ENCODE data around the gene FARP1.

FARP1 gene

GRCh38 chr13:98492335-98493041, 349.6 kb downstream of the FARP1 start:
- DNase-seq = peak; percentile 84

- DNase-seq = peak; percentile 27
Observed at GRCh38 chr13:98493042-98493712, 350.3 kb downstream of the FARP1 start.

- no peak for DNase-seq
Observed at GRCh38 chr13:98494769-98495168, 351.9 kb downstream of the FARP1 start.

GRCh38 chr13:98495627-98496478, 353.0 kb downstream of the FARP1 start:
- peak; percentile 26 for DNase-seq

- no peak for DNase-seq
Observed at GRCh38 chr13:98496479-98496791, 353.5 kb downstream of the FARP1 start.

DNA sequence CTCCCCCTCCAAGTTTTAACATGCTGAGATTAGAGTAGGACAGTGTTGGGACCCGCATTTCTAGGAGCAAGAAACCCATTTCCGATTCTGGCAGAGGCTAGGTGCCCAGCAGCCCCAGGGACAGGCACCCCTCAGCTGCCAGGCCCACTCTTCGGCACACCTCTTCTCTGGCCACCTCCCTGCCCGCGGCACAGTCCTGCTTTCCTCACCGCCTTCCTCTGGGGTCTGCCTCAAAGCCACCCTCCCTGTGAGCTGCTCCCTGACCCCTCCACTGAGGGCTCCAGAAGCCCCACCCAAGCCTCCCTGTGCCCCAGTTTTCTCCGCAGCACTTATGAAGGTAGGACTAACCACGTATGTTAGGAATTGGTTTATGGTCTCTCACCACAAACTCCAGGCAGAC, 354.1 kb downstream of the FARP1 start:
- DNase-seq = no peak

- no peak for DNase-seq
Observed at GRCh38 chr13:98500963-98501421, 358.1 kb downstream of the FARP1 start.

DNA sequence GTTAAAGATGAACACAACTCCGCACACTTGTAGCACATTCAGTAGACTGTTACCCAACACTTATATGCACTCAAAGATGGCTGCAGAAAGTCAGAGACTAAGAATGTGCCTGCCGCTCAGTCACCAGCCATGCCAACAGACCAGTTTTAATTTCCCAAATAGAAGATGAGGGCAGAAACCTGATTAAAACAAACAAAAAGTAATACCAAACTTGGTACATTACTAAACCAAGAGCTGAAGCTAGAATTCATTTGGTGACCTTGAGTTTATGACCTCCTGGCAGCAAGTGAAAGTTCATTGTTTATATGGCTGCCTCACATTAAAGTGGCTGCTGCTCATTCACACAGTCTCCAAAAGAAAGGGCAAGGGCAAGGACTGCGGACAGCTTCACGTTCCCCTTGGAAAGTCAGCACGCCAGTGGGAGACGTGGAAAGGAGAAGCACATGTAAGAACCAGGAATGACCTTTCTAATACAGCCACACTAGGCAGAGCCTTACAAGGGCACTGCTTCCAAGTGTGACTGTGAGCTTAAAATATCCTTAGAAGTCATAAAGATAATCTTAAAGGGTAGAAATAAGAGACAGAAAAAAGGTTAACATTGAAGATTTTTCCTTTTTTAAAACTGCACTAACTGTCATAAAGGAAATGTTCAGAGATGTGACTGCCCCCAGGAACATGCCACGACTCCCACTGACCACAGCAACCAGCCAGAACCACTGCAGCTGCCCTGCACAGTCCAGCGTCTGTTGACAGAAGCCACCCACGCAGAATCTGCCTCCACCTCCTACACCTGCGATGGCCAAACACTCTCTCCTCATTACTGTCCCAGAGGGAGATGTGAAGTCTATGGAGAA, 360.5 kb downstream of the FARP1 start:
- DNase-seq = no peak

DNA sequence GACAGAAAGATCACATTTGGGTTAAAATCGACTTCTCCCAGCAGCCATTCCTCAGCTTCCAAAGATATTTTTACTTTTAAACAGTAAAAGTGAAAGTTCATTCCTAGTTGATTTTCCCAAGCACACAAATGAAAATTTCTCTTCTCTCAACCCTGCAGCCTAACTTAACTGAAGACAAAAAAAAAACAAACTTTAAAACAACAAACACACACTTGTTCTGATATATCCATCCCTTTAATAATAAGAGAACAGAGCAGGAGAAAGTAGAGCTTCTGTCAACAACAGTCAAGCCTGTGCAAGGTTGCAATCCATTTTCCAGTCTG, 361.1 kb downstream of the FARP1 start:
- DNase-seq = no peak

GRCh38 chr13:98504371-98504963, 361.6 kb downstream of the FARP1 start:
- no peak for DNase-seq

All from fibroblast of skin of scalp (primary cell).